T-helper 1 cell (primary cell): ENCODE data around the gene TMEM117.

Experiments
- DNase-seq, 5 donors: peaks; one replicate each; pipeline ENCODE4 v3.0.0-alpha.2; 2012 to 2020

Gene TMEM117

DNA sequence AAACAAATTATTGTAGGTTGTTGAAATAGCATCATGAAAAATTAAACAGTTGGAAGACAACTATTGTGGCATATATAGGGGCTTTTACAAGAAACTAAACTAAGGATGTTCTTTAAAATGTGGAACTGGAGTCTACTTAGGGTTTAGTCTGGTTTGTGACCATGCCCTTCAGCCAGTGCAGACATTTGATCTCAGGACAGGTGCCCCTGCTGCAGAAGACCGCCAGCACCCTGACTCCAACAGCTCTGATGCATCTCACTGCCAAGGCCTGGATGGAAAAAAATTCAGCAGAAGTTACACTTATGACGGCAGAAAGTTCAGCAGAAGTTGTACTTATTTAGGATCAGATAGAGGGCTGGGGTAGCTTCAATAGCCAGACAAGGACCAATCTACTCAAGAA is 51.5 kb downstream of the TMEM117 start:
- no peak for DNase-seq

DNA sequence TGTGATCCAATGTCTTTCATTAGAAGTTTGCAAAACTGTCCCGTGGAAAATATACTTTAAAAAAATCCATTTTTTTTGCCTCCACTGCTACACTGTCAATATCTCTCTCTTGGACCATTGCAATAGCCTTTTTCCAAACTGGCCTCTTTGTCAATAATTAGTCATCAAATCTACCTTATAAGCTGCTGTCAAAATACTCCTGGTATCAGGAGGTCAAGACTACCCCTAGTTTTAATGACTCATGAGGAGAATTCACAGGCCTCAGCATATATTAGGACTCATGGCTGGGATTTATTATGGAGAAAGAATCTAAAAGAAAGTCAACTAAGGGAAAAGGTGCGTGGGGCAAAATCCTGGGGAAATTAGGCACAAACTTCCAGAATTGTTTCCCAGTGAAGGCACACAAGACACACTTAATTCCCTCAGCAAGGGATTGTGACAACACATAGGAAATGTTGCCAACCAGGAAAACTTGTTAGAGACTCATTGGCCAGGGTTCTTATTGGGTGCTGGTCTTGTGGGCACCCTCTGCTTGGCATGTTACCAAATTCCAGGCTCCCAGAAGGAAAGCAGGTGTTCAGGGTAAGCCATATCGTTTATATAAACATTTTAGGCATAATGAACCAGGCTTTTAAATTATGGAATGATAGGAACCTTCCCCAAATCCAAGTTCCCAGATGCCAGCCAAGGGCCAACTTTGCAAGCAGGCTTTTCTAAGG is 56.1 kb downstream of the TMEM117 start:
- DNase-seq, result no peak

DNA sequence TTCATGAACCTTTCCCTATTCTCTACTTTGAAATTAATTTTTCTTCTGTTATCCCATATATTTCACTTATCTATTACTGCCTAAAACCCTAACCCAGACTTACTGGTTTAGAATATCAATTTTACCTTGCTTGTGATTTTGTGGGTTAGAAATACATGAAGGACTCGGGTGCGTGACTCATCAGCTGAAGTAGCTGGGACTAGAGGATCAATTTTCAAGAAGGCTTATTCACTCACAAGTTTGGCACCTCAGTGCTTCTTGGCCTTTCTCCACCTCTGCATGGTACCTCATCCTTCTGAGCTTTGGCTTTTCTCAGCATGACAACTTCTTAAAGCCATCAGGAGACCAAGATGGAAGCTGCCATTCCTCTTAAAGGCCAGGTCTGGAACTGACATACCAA is 57.8 kb downstream of the TMEM117 start:
- no peak for DNase-seq

DNA sequence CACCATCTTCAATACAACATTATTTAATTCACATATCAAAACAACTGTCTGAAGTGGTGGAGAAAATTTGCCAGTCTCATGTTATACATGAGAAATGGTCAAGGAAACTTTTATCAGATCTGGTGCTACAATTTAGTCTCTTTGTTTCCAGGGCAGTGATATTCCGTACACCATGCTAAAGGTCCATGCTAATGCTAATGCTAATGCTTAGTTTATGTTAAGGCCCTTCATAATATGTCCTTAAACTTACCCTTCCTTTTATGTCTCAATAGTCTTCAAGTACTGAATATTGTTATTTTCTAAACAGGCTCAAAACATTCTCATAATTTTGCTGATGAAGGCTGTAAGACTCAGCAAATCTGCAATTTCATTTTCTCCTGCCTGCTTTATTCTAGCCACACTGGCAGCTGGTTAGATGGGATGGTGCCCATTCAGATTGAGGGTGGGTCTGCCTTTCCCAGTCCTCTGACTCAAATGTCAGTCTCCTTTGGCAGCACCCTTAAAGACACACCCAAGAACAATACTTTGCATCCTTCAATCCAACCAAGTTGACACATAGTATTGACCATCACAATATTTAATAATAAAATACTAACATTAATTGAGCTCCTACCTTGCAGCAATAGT is 59.8 kb downstream of the TMEM117 start:
- DNase-seq, result no peak

DNA sequence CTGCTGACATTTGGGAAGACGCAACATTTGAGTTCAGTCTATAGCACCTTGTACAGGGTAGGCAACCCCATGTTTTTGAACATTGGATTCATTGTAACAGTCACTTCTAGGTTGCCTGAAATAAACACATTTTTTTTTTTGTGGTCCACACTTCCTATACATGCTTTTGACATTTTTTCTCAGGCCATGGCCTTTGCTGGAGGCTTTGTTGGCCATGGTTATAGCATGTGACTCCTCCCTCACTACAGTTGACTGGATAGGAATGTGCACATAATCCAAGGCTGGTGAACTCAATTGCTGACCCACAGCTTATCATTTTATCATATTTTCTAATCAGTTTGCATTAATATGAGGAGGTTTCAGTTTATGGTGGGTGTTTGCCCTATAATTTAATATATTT is 60.6 kb downstream of the TMEM117 start:
- no peak for DNase-seq

DNA sequence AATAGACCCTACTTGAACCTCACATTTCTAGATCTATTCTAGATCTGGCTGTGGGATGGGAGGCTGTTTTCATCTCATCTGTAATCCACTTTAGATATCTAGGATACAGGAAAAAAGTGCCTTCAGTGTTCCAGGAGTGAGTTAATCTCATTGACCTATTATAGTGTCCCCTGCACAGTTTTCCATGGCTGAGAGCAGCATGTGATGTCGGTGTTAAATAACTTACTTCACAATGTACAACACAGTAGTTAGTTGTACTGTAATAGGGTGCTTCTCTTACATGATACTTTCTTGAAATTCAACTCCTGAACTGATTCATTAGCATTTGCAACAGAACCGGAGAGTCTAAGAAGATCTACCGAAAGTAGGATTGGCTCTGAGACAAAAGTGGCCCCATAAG is 62.6 kb downstream of the TMEM117 start:
- DNase-seq, result no peak

DNA sequence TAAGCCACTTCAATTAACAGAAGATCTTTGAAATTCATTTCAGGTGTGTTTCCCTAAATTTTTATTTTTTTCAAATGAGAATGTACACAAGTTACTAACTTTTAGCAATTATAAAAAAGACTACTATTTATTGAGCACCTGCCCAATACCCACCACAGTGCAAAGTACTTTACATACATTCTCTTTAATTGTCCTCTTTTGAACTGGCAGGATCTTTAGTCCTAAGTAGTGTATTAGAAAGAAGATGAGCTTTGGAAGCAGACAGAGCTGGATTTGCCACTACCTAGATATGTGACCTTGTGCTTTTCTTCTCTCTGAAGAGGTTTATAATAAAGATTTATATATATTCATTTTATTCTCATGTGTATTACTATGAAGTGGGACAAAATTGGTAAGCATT is 63.7 kb downstream of the TMEM117 start:
- no peak for DNase-seq

DNA sequence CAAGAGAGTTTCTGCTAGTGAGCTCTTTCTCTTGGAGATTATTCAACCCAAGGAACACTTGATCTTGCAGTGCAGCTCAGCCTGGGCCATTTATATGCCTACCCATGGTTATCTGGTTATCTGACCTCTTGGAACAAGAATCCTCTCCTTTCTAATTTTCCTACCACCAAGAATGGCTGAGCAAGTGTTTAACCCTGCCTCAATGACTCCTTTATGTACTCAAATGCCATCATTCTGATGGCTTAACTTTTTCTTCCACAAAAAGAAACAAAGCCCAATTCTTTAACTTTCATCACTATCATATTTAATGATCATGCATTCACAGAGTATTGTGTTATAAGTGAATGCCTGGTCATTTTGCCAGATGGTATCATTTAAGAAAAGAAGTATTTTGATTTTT is 67.8 kb downstream of the TMEM117 start:
- DNase-seq, result no peak

DNA sequence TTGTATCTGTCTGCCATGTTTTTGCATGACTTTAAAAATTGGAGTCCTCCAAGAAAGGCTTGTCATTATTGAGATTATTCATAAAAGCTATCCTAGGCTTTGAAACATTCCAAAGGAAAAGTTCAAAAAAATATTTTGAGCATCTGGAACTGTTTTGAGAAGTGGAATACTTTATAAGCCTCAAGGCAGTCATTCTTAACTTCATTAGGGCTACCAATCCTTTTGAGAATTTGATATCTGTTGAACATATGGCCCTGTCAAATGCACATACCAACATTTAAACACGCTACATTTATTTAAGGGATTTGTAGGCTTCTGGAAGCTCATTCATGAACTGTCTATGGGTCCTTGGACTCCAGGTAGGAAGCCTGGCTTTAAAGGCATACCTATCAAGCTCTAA is 77.0 kb downstream of the TMEM117 start:
- DNase-seq, result no peak

DNA sequence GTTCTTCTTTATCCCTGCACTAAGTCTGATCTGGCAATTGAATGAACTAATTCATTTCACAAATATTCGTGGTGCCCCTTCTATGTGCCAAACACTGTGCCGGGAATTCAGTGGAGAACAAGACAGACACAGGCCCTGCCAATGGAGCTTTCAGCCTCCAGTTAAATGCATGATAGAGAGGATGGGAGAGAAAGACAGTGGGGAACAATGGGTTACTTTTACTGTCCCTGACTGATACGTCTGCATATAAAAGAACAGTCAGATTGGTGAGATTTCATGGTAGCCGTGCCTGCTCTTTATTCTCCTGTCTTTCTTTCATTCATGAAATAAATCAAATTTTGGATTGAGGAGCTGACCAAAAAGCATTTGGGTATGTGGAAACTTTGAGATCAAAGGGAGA is 78.5 kb downstream of the TMEM117 start:
- no peak for DNase-seq

DNA sequence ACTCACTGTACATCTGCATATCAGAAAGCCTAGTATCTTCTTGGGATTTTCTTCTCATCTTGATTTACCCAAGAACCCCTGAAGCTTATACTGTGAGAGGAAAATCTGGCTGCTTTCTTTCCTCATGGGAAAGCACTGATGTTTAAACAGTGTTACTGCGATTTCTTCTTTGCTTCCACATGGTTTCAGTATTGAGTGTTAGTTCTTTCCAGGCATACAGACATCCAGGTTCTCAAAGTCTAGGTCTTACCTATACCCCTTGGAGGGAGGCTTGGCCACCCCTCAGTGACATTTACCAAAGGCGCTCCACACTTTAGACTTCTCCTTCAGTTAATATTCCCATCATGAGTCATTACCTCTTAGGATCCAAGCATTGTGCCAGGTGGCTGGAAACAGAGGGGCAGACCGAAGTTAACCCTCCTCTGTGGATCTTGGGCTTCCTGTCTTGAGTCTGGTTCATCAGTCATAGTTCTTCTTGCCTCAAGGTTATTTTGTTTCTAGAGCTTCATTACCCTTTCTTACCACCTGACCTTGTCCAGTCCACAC is 79.1 kb downstream of the TMEM117 start:
- DNase-seq, result no peak

DNA sequence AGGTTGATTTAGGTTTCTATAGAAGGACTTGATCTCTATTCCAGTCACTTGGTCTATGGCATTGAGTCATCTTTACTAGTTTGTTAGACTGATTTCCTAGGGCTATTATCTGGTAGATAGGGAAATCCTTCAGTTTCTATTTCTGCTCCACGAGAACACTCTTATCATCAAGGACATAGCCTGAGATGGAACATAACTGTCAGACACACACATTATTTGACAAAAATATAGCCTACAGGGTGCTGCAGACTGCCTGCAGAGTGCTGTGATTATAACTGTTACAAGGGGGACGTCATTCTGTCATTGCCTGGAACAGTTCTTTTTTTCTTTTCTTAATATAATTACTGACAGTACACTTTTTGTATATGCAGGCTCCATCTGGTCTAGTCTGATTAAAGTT is 82.0 kb downstream of the TMEM117 start:
- no peak for DNase-seq

DNA sequence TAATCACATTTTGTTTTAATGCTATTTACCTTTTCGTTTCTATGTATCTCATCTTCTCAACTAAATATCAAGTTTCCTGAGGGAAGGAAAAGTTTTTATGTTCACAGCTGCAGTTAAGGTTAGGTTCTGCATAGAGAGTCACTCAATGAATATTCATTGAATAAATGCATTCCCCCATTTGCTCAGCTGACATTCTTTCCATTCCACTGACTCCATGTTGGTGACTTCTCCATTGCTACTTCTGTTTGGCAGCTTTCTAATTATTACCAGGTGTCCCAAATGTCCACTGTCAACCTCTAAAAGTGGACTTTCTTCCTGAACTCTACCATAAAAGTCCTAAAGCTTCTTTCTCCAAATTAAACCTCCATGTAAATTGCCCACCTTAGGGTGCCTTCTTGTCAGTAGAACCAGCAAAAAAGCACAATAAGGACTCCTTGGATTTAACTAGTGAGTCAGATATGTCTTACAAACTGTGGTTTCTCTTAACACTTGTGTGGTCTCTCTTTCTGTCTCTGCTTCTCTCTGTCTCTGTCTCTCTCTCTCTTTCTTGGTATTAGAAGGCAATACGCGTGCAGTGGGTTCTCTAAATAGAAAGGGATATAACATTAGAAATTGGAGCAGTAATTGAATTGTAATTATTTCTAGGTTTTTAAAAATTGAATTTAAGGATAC is 85.9 kb downstream of the TMEM117 start:
- no peak for DNase-seq

DNA sequence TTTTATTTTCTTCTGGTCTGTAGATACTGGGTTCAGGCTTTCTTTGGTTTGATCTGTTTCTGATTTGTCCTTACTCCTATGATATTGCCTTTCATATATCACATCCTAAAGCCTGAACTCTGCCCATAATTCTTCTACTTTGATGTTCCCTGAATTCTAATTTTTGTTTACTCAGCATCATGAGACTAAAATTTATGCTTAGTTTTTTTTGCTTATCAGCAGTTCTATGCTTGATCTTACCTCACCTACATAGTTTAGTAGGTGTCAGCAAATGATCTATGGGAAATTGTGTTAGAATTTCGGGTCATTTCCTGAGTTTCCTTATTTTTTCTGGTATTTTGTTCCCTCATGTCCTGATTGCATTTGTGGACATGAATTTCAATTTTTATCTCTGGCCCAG is 94.2 kb downstream of the TMEM117 start:
- no peak for DNase-seq

DNA sequence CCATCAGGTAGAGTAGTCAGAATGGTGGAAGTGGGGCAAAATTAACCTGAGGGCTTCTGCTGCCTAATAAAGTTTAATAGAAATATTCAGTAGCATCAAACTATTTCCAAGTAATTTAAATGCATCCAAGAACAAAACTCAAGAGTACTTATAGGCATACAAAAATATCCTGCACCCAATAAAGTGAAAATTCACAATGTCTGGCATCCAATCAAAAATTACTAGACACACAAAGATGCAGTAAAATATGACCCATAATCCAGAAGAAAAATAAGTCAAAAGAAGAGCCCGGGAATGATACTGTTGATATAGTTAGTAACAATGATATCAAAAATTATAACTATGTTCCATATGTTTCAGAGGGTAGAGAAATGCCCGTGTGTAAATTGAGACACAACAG is 95.3 kb downstream of the TMEM117 start:
- DNase-seq, result no peak

DNA sequence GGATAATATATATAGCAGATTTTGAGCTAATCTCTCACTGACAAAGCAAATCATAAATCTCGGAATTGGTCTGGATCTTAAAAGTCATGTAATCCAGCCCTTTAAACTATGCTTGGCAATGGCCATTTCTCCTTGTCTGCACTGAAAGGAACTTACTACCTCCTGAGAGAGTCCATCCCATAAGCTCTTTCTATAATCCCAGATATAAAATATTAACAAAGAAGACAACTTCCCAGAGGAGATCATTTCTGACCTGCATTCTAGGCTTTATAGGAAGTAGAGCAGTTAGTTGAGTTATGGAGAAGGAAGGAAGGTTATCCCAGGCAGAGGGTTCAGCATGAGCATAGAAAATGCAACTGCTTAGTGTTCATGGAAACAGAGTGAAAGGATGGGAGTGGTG is 99.7 kb downstream of the TMEM117 start:
- DNase-seq, result no peak

DNA sequence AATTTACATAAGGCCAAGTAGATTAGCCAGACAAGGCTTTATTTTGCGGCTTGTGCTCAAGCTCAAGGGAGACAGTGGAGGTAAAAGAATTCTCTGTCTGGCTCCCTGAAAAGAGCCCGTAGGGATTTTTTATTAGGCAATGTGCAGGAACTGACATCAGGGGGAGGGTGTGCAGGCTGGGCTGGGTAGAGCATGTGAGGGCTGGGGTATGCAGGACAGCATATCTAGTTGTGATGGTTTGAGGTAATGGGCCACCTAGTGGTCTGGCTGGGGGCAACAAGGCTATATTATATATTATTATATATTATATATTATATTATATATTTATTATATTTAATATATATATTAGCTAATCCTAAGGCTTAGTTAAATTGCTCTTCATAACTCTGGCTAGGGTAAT is 102.1 kb downstream of the TMEM117 start:
- no peak for DNase-seq

DNA sequence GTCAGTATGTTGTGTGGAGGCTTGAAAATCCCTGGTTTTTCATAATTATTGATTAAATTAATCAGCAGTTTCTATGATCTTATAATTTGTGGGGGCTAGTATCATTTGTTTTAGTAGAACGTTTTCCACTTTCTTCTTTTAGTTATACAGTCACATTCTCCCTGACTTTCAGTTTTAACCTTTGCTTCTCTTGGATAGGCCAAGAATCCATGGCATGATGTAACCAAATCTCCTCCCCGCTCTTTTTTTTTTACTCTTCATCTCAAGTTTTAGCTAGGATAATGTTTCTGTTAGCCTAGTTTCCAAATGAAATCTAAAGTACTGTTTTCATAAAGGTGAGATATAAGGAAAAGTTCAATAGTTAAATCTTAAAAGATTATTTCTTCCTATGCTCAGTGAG is 106.5 kb downstream of the TMEM117 start:
- no peak for DNase-seq

DNA sequence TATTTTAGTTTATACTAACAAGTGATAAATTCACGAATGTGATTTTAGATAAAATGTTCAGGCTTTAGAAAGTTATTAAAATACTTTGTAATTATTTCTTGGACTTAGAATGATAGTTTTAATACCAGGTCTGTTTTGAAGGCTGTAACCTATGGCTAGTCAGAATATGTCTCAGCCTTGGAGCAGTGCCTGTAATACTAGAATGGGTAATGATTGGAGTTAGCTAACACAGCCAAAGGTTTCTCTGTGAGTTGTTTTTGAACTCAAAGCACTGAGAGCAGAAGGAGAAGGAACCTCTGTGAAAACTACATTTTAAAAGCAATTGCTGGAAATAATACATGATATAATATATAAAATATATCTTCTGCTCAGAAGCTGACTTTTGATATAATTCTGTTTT is 110.1 kb downstream of the TMEM117 start:
- DNase-seq, result no peak

DNA sequence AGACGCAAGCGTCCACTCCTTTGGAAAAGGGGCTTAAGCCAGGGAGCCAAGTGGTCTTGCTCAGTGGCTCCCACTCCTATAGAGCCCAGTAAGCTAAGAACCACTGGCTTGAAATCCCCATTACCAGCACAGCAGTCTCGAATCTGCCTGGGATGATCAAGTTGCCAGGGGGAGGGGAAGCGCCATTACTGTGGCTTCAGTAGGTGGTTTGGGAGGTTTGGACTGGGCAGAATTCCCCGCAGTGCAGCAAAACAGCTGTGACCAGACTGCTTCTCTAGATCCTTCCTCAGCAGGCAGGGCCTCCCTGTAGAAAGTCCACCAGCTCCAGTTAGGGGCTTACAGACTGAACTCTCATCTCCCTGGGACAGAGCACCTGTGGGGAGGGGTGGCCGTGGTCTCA is 115.4 kb downstream of the TMEM117 start:
- DNase-seq, result no peak

DNA sequence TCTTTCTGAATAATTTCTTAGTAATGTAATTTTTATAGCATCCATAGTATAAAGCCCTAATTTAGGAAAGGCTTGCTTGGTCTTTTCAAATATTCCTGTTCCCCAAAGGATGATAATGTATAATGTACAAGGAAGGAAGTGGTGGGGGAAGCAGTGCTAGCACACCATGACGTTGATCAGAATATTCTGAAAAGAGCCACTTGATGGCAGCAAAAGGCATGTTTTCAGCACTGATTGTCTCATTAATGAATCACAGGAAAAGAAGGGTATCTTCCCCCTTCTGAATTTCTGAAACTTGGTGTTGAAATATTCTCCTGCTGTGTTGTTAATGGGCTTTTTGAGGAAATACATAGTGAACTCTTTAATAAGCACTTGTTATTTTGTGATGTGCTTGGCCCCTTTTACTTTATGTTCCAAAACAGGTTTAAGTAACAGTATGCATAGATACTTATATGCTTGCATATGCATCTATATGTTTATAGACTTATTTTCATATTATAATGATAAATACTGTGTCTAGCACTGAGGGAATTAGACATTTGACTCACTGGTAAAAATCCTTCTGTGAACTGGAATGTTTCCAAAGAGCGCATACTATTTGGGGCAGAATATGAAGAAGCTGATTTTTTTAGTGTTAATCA is 122.0 kb downstream of the TMEM117 start:
- peak in 1 of 5 donors; percentile 45 for DNase-seq

DNA sequence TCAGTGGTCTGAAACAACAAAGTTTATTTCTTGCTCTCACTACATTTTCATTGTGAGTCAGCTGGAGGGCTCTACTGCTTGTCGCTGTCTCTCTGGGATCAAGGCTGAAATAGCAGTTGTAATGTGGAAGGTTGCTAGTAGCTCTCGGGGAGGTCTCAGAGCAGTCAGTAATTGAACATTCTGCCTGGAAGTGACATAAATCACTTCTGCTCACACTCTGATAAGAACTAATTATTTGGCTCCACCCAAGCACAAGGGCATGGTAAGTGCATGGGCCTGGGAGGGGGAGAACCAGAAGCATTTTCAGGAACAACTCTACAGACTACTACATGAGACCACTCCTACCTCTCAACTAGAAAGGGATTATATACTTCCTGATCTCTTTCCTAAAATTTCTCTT is 128.2 kb downstream of the TMEM117 start:
- no peak for DNase-seq

DNA sequence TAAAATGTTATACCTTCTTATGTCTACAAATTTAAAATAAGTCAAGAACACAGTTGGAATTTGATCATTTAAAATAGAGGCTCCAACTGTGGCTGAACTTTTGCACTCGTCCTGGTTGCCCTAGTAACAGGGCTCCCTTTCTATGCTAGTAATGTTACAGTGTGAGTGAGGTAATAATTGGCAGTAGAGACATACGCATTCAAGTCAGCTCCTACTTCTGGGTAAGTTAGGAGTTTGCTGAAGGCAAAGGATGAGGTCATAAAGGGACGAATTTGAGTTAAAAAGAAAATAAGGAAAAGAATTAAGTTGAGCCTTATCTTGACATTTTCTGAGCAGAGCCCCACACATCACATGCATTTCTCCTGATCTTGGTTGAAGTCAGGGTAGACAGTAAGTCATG is 129.1 kb downstream of the TMEM117 start:
- DNase-seq, result no peak

DNA sequence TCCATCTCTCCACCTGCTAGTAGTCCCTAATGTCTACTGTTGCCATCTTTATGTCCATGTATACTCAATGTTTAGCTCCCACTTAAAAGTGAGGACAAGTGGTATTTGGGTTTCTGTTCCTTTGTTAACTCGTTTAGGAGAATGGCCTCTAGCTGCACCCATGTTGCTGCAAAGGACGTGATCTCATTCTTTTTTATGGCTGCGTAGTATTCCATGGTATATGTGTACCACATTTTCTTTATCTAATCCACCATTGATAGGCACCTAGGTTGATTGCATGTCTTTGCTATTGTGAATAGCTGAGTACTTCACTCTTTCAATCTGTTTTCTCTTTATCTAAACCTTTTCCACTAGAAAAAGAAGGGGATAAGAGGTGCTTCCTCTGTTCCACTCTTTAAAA is 130.0 kb downstream of the TMEM117 start:
- no peak for DNase-seq
